ENCODE data around the gene CSRNP2. TPM values are rescaled to one million over a fixed set of nuclear protein-coding genes. Genes with fewer than 3 reads are reported as not detected.

The CSRNP2 gene
- total RNA-seq, 4 donors from 2014 or later: 16.6 to 22.7 (median 18.7) TPM

GRCh38 chr12:51075390-51075789, 8.0 kb downstream of the CSRNP2 start:
- DNase-seq (ENCODE audit: low spot score in 2 of 2): no peak
- WGBS, 2 donors: 97 to 99% methylated on average over 5 of the region's 5 CpGs
- no peak overlapping the region for H3K4me3 ChIP-seq (ENCODE audit: low read depth, poor library complexity, severe bottlenecking)
- intact Hi-C loops (cut with DNase I; ENCODE audit: low total_unique reads): no loop called here
- TF ChIP-seq POLR2A (IDR thresholded peaks at IDR 0.05): no peak
- TF ChIP-seq CTCF (IDR thresholded peaks at IDR 0.05): no peak

GRCh38 chr12:51071663-51072062, 11.7 kb downstream of the CSRNP2 start:
- intact Hi-C loops (cut with DNase I; ENCODE audit: low total_unique reads): no loop called here
- 94 to 99% methylated on average over 2 of the region's 2 CpGs for WGBS, 2 donors
- no peak overlapping the region for H3K4me3 ChIP-seq (ENCODE audit: low read depth, poor library complexity, severe bottlenecking)
- no peak for DNase-seq (ENCODE audit: low spot score in 2 of 2)
- TF ChIP-seq POLR2A (IDR thresholded peaks at IDR 0.05): no peak
- no peak for TF ChIP-seq CTCF (IDR thresholded peaks at IDR 0.05)

GRCh38 chr12:51070004-51070403, 13.4 kb downstream of the CSRNP2 start:
- intact Hi-C loops (cut with DNase I; ENCODE audit: low total_unique reads): no loop called here
- WGBS, 2 donors: 75 to 81% methylated on average over 3 of the region's 3 CpGs
- no peak for TF ChIP-seq CTCF (IDR thresholded peaks at IDR 0.05)
- DNase-seq (ENCODE audit: low spot score in 2 of 2): no peak
- H3K4me3 ChIP-seq (ENCODE audit: low read depth, poor library complexity, severe bottlenecking): no peak overlapping the region

- no peak for TF ChIP-seq CTCF (IDR thresholded peaks at IDR 0.05)
- no peak for TF ChIP-seq POLR2A (IDR thresholded peaks at IDR 0.05)
- DNase-seq (ENCODE audit: low spot score in 2 of 2): no peak
- WGBS, 2 donors: 78 to 88% methylated on average over 7 of the region's 7 CpGs
- no peak overlapping the region for H3K4me3 ChIP-seq (ENCODE audit: low read depth, poor library complexity, severe bottlenecking)
- intact Hi-C loops (cut with DNase I; ENCODE audit: low total_unique reads): no loop called here
Observed at GRCh38 chr12:51067771-51068170, 15.6 kb downstream of the CSRNP2 start.

GRCh38 chr12:51067229-51067628, 16.2 kb downstream of the CSRNP2 start:
- H3K4me3 ChIP-seq (ENCODE audit: low read depth, poor library complexity, severe bottlenecking): no peak overlapping the region
- WGBS, 2 donors: 97 to 100% methylated on average over 2 to 4 of the region's 4 CpGs
- intact Hi-C loops (cut with DNase I; ENCODE audit: low total_unique reads): no loop called here
- no peak for TF ChIP-seq CTCF (IDR thresholded peaks at IDR 0.05)
- TF ChIP-seq POLR2A (IDR thresholded peaks at IDR 0.05): no peak
- DNase-seq (ENCODE audit: low spot score in 2 of 2): no peak

- H3K4me3 ChIP-seq (ENCODE audit: low read depth, poor library complexity, severe bottlenecking): no peak overlapping the region
- intact Hi-C loops (cut with DNase I; ENCODE audit: low total_unique reads): no loop called here
- no peak for DNase-seq (ENCODE audit: low spot score in 2 of 2)
- 94 to 97% methylated on average over 5 of the region's 5 CpGs for WGBS, 2 donors
- TF ChIP-seq CTCF (IDR thresholded peaks at IDR 0.05): no peak
- no peak for TF ChIP-seq POLR2A (IDR thresholded peaks at IDR 0.05)
Observed at GRCh38 chr12:51065530-51065929, 17.9 kb downstream of the CSRNP2 start.

All from lower leg skin (tissue), 4 donors.